BE2C (cell line): ENCODE results near the gene NKX2-1.

Experiments used
- DNase-seq: peaks from one replicate; pipeline ENCODE4 v3.0.0-alpha.2; 2020
- H3K27me3 ChIP-seq: fragments of 250-450 bp; sonication (Bioruptor Pico); 2 replicates; pipeline ENCODE4 v1.5.1; 2020; ENCODE audit warnings: mild to moderate bottlenecking
- H3K36me3 ChIP-seq: fragments of 250-450 bp; sonication (Bioruptor Pico); 2 replicates; pipeline ENCODE4 v1.5.1; 2020; ENCODE audit warnings: mild to moderate bottlenecking
- H3K4me1 ChIP-seq: fragments of 250-450 bp; sonication (Bioruptor Pico); 2 replicates; pipeline ENCODE4 v1.5.1; 2020
- H3K4me3 ChIP-seq: 2 replicates; pipeline ENCODE4 v1.5.1; 2011; ENCODE audit warnings: low read depth, low read length
- H3K9me3 ChIP-seq: fragments of 250-450 bp; sonication (Bioruptor Pico); 2 replicates; pipeline ENCODE4 v1.5.1; 2020
- TF ChIP-seq, protein P1 (sequence below): IDR thresholded peaks from 2 replicates; pipeline ENCODE4 v1.5.1; 2012; ENCODE audit warnings: mild to moderate bottlenecking, low read depth, low read length

NKX2-1 gene

DNA sequence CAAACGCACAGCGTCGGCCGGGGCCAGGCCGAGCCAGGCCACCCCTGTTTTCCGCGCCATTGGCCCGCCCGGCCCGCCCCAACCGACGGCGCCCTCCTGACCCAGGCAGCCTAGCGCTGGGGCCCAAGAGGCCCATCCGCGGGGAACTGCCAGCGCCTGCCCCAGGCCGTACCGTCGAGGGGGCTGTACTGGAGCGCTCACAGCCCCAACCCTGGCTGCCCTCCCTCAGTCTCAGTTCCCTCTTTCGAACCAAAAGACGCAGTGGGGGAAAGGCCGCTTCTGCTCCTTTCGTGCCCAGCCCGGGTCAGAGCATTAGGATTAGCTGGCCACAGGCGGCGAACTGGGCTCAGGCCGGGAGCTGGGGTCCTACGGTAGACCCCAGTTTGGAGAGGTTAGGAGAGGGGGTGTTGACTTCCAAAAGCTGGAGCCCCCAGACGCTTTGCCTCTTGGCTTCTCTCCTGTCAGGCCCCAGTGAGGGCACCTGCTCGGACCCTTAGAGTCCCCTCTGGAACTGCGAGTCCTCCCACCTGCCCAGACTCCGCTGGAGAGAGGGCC is 1.9 kb downstream of the NKX2-1 start:
- Histone ChIP-seq H3K4me1 (no peaks in the 10 kb centered on the region), H3K9me3 (no peaks in the 10 kb centered on the region), H3K36me3 (no peaks in the 10 kb centered on the region), H3K4me3 (no peak overlapping the region), H3K27me3 (peaks cover 98% of the 10 kb centered on the region)
- TF ChIP-seq, protein P1, sequence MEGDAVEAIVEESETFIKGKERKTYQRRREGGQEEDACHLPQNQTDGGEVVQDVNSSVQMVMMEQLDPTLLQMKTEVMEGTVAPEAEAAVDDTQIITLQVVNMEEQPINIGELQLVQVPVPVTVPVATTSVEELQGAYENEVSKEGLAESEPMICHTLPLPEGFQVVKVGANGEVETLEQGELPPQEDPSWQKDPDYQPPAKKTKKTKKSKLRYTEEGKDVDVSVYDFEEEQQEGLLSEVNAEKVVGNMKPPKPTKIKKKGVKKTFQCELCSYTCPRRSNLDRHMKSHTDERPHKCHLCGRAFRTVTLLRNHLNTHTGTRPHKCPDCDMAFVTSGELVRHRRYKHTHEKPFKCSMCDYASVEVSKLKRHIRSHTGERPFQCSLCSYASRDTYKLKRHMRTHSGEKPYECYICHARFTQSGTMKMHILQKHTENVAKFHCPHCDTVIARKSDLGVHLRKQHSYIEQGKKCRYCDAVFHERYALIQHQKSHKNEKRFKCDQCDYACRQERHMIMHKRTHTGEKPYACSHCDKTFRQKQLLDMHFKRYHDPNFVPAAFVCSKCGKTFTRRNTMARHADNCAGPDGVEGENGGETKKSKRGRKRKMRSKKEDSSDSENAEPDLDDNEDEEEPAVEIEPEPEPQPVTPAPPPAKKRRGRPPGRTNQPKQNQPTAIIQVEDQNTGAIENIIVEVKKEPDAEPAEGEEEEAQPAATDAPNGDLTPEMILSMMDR: no peak
- no peak for DNase-seq

DNA sequence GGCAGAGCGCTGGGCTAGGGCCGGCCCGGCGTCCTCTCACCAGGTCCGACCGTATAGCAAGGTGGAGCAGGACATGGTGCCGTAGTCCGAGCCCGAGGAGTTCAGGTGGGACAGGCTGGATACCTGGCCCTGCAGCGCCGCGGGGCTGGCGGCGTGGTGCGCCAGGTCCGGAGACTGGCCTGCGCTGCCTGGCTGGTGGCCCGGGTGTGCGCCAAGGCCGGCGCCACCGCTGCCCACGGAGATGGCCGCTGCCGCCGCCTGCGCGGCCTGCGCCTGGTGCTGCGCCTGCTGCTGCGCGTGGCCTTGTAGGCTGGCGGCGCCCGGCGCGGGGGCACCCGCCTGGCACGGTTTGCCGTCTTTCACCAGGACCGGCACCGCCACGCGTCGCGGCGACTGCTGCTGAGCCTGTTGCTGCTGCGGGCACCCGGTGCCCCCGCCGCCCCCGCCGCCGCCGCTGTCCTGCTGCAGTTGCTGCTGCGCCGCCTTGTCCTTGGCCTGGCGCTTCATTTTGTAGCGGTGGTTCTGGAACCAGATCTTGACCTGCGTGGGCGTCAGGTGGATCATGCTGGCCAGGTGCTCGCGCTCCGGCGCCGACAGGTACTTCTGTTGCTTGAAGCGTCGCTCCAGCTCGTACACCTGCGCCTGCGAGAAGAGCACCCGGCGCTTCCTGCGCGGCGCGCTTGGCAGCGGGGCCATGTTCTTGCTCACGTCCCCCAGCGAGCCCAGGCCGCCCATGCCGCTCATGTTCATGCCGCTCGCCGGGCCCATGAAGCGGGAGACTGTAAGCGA is 2.6 kb downstream of the NKX2-1 start:
- Histone ChIP-seq H3K4me1 (no peaks in the 10 kb centered on the region), H3K9me3 (no peaks in the 10 kb centered on the region), H3K4me3 (no peak overlapping the region), H3K27me3 (peaks cover 98% of the 10 kb centered on the region), H3K36me3 (no peaks in the 10 kb centered on the region)
- TF ChIP-seq, protein P1: no peak
- DNase-seq: no peak

DNA sequence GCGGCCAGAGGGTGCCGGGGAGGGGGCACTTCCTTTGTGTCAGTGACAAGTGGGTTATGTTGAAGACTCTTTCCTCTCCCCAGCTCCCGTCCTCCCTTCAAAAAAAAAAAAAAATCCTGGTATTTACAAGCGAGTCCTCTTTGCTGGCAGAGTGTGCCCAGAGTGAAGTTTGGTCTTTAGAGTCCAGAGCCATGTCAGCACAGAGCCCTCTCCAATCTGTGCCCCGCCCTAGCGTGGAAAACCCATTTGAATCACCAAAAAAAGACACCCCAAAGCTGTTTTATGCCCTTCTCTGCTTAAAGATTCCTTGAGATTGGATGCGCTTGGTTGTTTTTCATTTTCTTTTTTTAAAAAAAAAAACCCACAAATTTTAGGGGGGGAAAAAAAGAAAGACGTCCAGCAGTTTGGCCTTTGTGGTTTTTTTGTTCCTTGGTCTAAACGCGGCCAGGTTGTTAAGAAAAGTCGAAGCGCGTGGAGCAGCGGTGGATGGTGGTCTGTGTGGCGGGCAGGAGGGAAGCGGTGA is 3.3 kb downstream of the NKX2-1 start:
- peaks cover 98% of the 10 kb centered on the region for H3K27me3 ChIP-seq
- DNase-seq: no peak
- H3K4me1 ChIP-seq: no peaks in the 10 kb centered on the region
- H3K9me3 ChIP-seq: no peaks in the 10 kb centered on the region
- H3K4me3 ChIP-seq: no peak overlapping the region
- TF ChIP-seq, protein P1: no peak
- H3K36me3 ChIP-seq: no peaks in the 10 kb centered on the region

DNA sequence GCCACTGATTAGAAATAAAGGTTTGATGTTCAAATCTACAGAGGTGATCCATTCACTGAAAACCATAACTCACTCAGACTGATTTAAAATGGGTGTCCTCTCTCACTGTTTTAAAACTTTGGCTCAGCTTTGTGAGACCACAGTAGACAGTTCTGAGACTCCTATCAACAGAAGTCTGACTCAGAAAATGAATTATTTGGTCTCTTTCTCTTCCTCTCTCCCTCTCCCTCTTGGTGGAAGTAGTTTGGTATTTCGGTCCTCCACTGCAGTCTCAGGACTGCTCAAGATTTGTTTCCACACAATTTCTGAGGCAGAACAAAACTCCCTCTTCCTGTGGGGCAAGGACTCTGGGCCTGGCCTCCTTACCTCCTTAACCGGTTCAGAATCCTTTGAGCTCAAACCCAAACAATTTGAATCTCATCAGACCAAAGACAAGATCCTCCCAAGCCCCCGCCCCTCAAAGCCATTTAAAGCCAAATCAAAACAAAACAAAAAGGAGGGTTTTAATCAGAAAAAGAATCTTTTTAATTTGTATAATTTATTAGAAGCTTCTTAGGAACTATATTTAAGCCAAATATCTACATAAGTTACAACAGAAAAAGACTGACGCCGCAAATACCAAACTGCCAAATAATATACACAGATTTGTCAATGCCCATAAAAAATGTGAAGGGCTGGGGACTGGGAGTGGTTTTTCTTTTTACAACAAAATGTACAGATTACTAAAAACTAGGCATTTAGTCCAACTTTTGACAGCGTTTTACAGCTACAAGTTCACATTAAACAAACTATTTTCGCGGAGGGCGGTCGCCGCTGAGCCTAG is 3.9 kb downstream of the NKX2-1 start:
- Histone ChIP-seq H3K4me1 (no peaks in the 10 kb centered on the region), H3K9me3 (no peaks in the 10 kb centered on the region), H3K4me3 (no peak overlapping the region), H3K27me3 (peaks cover 95% of the 10 kb centered on the region), H3K36me3 (no peaks in the 10 kb centered on the region)
- DNase-seq: no peak
- TF ChIP-seq, protein P1: no peak

DNA sequence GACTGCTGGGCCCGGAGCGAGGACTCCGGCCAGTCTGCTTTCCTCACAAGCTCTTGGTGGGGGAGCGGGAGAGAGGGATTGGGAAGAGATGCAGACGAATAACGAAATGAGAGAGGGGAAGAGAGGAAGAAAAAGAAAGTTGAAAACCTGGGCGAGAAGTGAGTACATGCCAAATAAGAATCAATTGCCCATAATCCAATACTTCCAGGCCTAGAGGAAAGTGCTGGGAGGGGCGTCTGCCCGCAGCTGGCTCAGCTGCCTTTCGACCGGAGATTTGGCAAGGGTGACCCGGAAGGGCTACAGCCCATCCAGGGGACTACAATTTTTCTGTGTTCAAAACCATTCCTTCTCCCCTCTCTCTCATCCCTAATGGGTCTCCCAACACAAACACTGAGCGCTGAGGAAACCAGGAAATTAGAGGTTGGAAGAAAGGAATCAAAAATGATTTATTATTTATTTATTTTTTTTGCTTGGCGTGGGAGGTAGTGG is 4.9 kb downstream of the NKX2-1 start:
- peaks cover 97% of the 10 kb centered on the region for H3K27me3 ChIP-seq
- no peaks in the 10 kb centered on the region for H3K36me3 ChIP-seq
- H3K4me1 ChIP-seq: no peaks in the 10 kb centered on the region
- TF ChIP-seq, protein P1: no peak
- no peak for DNase-seq
- no peak overlapping the region for H3K4me3 ChIP-seq
- H3K9me3 ChIP-seq: no peaks in the 10 kb centered on the region
